GM12891 (cell line): ENCODE measurements around the gene TMEM222.
A peak's percentile ranks its signal among the peaks of the same experiment; 100 is the strongest.

Experiments
- DNase-seq: peaks from one replicate; pipeline ENCODE4 v3.0.0; 2011; ENCODE audit warnings: low spot score; ENCODE audit not compliant: insufficient read length
- FAIRE-seq: peaks from 2 replicates; lab custom pipeline; 2011; peaks lifted over from hg19 to GRCh38; lab: Jason Lieb, UNC
- PAX5 ChIP-seq: IDR thresholded peaks from 2 replicates; pipeline ENCODE4 v1.6.1; 2011; ENCODE audit warnings: low read length, moderate library complexity, mild to moderate bottlenecking; ENCODE audit not compliant: insufficient read depth, severe bottlenecking
- POLR2A ChIP-seq: IDR thresholded peaks from 2 replicates; pipeline ENCODE4 v1.6.1; 2011; ENCODE audit warnings: low read depth, low read length, control low read depth
- POLR2AphosphoS5 ChIP-seq: IDR thresholded peaks from 2 replicates; pipeline ENCODE4 v1.6.1; 2011; ENCODE audit warnings: low read depth, low read length, control low read depth
- POU2F2 ChIP-seq: IDR thresholded peaks from 2 replicates; pipeline ENCODE4 v1.6.1; 2011; ENCODE audit warnings: low read depth, mild to moderate bottlenecking, control low read depth, low read length, moderate library complexity
- SPI1 ChIP-seq: IDR thresholded peaks from 2 replicates; pipeline ENCODE4 v1.6.1; 2011; ENCODE audit warnings: low read depth, low read length, control low read depth
- TAF1 ChIP-seq: IDR thresholded peaks from 2 replicates; pipeline ENCODE4 v1.6.1; 2011; ENCODE audit warnings: low read depth, low read length, control low read depth

TMEM222 gene

DNA sequence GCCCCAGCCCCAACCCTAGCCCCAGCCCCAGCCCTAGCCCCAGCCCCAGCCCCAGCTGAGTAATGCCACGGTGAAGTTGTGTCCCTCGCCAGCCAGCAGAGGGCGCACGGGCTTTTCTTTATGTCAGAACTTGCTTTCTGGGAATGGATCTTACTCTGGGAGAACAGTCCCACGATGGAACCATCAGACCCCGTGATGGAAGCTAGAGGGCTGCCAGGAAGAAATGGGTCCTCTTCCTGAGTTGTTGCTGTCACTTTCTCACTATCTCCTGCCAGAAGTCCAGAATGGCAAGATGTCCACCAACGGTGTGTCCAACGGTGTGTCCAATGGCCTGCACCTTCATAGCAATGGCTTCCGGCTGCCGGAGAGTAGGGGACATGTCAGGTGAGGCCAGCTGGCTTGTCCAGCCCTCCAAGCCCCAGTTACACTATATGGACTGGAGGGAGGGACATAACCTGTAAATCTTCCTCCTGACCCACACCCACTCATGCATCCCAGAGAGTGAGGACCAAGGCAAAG lies 25.1 kb upstream of the TMEM222 start:
- peak; percentile 56 for DNase-seq
- TF ChIP-seq POU2F2 = no peak
- TF ChIP-seq POLR2AphosphoS5 = no peak
- TF ChIP-seq POLR2A = no peak
- TF ChIP-seq TAF1 = no peak
- TF ChIP-seq SPI1 = no peak
- TF ChIP-seq PAX5 = no peak
- peak; percentile 82 for FAIRE-seq

DNA sequence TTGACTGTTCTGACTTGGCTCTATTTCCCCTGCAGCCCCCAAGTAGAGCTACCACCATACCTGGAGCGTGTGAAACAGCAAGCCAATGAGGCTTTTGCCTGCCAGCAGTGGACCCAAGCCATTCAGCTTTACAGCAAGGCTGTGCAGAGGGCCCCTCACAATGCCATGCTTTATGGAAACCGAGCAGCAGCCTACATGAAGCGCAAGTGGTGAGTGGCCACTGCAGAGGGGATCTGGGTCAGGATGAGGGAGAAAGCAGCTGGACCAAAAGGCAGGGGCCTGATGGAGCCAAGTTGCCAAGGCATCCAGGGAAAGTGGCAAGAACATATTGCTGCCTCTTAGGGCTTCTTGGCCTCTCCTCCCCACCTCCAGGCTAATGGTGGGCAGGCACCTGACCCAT lies 24.1 kb upstream of the TMEM222 start:
- TF ChIP-seq POU2F2 = no peak
- TF ChIP-seq TAF1 = no peak
- no peak for TF ChIP-seq POLR2AphosphoS5
- TF ChIP-seq POLR2A = no peak
- TF ChIP-seq PAX5 = no peak
- no peak for TF ChIP-seq SPI1
- DNase-seq (no peak), FAIRE-seq (no peak)

DNA sequence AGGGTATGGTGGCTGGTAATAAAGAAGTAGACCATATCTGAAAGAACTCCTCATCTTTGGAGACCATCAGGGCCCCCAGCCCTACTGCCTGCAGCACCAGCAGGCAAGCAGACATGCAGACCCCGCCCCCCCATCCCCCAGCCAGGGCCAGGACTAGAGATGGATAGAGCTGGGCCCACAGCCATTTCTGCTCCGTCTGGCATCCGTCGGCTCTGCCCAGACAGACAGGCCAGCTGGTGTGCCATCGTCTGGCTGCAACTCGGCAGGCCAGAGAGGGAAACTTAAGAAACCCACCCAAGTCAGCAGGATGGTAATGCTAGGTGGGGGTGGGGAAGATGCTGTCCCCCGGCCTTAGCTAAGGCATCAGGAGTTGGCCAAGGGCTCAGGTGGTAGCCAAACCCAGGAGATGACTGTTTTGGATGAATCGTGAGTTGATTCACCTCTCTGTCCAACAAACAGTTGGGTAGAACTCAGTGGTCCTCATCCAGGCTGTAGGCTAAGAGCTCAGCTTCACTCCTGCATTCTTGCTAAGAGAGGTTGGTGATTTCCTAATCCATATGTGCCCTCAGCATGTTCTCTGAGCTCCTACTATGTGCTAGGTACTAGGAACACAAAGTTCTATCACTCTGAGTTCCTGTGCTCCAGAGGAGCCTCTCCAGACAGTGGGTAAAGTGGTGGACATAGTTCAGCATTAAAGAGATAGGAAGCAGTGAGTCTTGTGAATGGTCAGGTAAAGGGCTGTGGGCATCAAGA lies 23.2 kb upstream of the TMEM222 start:
- FAIRE-seq = no peak
- TF ChIP-seq POU2F2 (no peak), POLR2A (no peak), SPI1 (no peak), TAF1 (no peak), POLR2AphosphoS5 (no peak), PAX5 (no peak)
- no peak for DNase-seq

DNA sequence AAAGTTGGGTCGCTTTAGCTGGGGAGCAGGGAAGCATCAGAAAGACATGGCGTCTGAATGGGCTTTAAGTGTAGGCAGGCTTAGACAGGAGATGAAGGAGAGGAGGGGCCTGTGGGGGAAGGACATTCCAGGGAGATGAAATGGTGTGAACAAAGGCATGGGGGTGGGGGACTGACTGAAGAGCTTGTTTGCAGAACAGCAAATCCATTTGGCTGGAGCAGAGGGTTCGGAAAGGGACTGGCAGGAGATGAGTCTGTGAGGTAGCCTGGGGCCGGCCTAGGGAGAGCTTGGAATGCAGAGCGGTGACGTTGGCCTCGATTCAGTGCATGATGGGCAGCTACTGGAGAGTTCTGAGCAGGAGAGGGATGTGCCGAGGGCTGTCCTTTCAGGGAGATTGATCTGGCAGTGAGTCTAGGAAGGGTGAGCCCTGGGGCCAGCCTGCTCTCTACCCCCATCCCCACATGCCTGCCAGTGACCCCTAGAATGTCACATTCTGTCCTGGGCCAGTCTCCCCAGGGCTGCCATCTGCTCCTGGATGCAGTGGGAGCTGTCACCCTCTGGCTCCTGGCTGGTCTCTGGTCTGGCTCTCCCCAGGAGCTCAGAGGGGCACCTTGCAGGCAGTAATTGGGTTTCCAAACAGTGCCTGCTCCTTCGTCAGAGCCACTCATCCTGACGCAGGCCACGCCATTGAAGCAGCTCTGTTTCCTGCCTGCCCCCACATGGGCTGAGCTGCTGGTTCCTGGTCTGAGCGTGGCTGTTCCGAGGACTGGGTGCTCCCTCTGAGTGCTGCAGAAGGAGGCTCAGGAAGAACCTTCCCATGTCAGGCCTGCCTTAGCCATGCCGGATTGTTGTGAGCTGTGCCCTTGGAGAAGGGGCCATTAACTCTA lies 22.3 kb upstream of the TMEM222 start:
- DNase-seq = no peak
- TF ChIP-seq POLR2AphosphoS5 = no peak
- no peak for TF ChIP-seq TAF1
- no peak for TF ChIP-seq PAX5
- no peak for TF ChIP-seq SPI1
- no peak for TF ChIP-seq POU2F2
- no peak for TF ChIP-seq POLR2A
- FAIRE-seq = no peak

DNA sequence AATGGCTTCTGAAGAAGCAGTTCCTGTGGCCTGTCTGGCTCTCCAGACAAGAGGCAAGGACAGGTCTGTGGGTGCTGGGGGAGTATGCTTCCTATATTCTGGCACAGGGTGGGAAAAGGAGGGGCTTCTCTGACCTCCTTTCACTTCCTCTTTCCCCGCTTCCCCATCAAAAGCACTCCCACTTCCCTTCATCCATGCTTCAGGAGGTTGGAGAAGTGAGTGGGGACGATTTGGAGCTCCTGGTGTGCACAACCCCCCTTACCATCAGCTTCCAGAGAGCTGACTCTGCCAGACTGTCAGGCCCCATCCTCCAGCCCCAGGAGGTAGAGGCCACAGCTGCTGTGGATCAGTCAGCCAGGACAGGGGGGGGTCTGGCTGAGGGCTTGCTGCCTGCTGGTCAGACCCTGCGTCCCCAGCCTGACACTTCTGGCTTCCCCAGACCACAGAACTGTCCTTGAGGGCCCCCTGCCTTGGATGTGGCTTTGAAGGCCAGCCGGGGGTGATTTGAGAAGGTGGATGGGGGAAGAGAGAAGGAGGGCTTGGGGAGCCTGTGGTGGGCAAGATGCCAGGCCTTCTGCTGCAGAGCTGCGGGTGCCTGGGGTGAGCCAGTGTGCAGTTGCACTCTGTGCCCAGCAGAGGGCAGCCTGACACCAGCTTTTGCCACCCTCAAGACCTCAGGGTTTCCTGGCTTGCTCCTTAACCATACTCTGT lies 21.5 kb upstream of the TMEM222 start:
- FAIRE-seq (peak; percentile 97), DNase-seq (peak; percentile 86)
- TF ChIP-seq POLR2A (no peak), SPI1 (peak; percentile 53)

DNA sequence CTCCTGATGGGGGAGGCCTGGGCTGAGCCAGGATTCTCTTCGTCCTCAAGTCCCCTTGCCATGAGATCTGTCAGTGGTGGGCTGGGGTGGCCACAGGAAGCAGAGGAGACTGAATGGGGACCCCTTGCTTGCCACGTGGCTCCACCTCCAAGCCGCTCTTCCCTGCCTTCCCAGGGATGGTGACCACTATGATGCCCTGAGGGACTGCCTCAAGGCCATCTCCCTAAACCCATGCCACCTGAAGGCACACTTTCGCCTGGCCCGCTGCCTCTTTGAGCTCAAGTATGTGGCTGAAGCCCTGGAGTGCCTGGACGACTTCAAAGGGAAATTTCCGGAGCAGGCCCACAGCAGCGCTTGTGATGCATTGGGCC lies 20.9 kb upstream of the TMEM222 start:
- TF ChIP-seq PAX5 (no peak), POU2F2 (no peak), POLR2A (no peak), SPI1 (no peak), TAF1 (no peak), POLR2AphosphoS5 (no peak)
- no peak for DNase-seq
- no peak for FAIRE-seq

DNA sequence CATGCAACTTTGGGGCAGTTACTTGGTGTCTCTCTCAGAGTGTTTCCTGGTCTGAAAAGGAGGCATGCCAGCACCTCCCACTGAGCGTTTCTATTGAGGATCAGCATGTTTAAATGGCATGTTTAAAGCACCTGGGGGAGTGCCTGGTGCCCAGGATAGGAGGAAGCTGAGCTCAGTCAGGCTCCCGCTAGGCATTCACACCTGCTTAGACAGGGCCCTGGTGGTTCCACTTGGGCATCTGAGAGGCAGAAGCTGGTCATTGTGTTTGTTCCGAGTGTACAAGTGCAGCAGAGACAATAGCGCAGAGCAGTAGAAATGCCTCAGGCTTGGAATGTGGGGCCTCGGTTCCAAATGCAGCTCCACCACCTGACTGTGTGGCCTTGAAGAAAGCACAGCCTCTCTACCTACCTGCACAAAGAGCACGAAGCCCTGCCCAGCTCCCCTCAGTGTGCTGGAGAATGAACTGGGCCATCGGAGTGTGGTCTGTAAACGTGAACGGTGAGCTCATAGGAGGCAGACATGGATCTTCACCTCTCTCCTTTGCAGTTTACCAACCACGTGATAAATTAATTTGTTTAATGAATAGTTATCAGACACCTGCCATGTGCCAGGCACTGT lies 20.3 kb upstream of the TMEM222 start:
- TF ChIP-seq PAX5 = no peak
- no peak for DNase-seq
- peak; percentile 83 for FAIRE-seq

DNA sequence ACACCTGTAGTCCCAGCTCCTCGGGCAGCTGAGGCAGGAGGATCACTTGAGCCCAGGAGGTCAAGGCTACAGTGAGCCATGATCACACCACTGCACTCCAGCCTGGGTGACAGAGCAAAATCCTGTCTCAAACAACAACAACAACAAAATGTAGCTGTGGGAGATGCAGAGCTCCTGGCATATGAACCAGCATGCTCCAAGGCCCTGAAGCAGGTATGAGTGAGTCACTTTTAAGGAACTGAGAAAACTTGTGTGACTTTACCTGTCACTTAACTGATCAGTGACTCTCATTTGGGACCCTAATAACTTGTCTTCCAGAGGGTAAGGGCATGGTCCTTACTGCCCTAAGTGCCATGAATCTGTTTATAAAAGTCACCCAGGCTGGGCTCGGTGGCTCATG lies 19.4 kb upstream of the TMEM222 start:
- TF ChIP-seq POLR2AphosphoS5 = no peak
- TF ChIP-seq POLR2A = no peak
- TF ChIP-seq SPI1 = peak; percentile 56; the same call in 1 of the 2 replicates
- TF ChIP-seq POU2F2 = no peak
- FAIRE-seq = no peak
- DNase-seq = no peak

DNA sequence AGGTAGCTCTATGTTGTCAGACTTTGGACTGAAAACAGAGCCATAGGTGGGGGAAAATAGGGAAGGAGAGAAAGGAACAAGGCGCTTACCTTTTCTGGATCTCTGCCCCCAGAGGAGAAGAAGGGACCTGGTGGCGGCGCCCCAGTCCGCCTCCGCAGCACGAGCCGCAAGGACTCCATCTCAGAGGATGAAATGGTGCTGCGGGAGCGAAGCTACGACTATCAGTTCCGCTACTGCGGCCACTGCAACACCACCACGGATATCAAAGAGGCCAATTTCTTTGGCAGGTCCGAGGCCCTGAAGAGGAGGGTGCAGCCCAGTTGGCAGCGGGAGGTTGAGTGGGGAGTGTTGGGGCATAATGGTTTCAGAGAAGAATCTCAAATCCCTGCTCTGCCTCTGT lies 18.5 kb upstream of the TMEM222 start:
- DNase-seq (no peak), FAIRE-seq (no peak)
- TF ChIP-seq POLR2AphosphoS5 = no peak
- TF ChIP-seq TAF1 = no peak
- no peak for TF ChIP-seq SPI1
- no peak for TF ChIP-seq POLR2A
- TF ChIP-seq PAX5 = no peak
